Measurements from ENCODE around the gene KLHL18. TPM values are rescaled to one million over a fixed set of nuclear protein-coding genes. Genes with fewer than 3 reads are reported as not detected.
A peak's percentile ranks its signal among the peaks of the same experiment; 100 is the strongest.

Gene KLHL18
- total RNA-seq, 1 donor from 2014 or later, result 13.7 TPM

DNA sequence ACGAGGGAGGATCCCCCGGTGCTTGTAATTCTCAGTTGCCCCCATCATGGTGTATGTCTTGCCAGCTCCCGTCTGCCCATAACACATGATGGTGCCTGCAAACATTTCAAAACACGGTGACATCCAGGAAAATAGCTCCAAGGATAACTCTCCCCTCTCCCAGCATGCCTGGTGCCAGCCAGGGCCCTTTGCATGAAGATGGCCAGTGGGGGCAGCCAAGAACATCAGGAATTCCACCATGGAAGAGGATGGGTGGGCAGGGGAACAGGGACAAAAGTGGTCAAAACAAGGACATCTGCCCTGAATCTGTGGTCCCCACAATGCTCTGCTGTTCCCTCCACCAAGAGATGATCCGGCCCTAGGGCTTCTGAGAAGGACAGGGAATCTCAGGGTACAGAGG lies 9.2 kb upstream of the KLHL18 start:
- DNase-seq (ENCODE audit: low read depth), result no peak
- no peak overlapping the region for H3K4me3 ChIP-seq (ENCODE audit: low read depth, low read length)
- TF ChIP-seq, protein P1, sequence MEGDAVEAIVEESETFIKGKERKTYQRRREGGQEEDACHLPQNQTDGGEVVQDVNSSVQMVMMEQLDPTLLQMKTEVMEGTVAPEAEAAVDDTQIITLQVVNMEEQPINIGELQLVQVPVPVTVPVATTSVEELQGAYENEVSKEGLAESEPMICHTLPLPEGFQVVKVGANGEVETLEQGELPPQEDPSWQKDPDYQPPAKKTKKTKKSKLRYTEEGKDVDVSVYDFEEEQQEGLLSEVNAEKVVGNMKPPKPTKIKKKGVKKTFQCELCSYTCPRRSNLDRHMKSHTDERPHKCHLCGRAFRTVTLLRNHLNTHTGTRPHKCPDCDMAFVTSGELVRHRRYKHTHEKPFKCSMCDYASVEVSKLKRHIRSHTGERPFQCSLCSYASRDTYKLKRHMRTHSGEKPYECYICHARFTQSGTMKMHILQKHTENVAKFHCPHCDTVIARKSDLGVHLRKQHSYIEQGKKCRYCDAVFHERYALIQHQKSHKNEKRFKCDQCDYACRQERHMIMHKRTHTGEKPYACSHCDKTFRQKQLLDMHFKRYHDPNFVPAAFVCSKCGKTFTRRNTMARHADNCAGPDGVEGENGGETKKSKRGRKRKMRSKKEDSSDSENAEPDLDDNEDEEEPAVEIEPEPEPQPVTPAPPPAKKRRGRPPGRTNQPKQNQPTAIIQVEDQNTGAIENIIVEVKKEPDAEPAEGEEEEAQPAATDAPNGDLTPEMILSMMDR (conservative IDR thresholded peaks at IDR 0.05; ENCODE audit: low read depth, low read length), result no peak

- TF ChIP-seq, protein P1 (conservative IDR thresholded peaks at IDR 0.05; ENCODE audit: low read depth, low read length), result no peak
- DNase-seq (ENCODE audit: low read depth), result no peak
- no peak overlapping the region for H3K4me3 ChIP-seq (ENCODE audit: low read depth, low read length)
Measured at GRCh38 chr3:47274652-47275051, 8.1 kb upstream of the KLHL18 start.

GRCh38 chr3:47276558-47276957 lies 6.2 kb upstream of the KLHL18 start:
- TF ChIP-seq, protein P1 (conservative IDR thresholded peaks at IDR 0.05; ENCODE audit: low read depth, low read length), result no peak
- H3K4me3 ChIP-seq (ENCODE audit: low read depth, low read length), result no peak overlapping the region
- no peak for DNase-seq (ENCODE audit: low read depth)

DNA sequence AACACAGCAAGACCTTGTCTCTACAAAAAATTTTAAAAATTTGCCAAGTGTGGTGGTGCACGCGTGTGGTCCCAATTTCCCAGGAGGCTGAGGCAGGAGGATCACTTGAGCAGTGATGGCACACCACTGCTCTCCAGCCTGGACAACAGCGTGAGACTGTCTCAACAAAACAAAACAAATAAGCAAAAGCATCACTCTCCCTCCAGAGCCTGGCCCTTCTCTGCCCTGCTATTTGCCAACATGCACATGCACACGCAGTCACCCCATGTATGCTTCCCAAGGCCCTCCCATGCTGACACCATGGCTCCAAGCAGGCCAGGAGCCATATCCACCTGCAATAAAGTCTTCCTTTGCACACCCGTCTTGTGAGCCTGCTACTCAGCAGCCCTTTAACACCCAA lies 2.2 kb upstream of the KLHL18 start:
- no peak overlapping the region for H3K4me3 ChIP-seq (ENCODE audit: low read depth, low read length)
- TF ChIP-seq, protein P1 (conservative IDR thresholded peaks at IDR 0.05; ENCODE audit: low read depth, low read length), result no peak
- DNase-seq (ENCODE audit: low read depth), result no peak

GRCh38 chr3:47283193-47283537 lies 421 bp downstream of the KLHL18 start:
- DNase-seq (ENCODE audit: low read depth), result no peak
- H3K4me3 ChIP-seq (ENCODE audit: low read depth, low read length), result peak overlapping the region; percentile 73
- TF ChIP-seq, protein P1 (conservative IDR thresholded peaks at IDR 0.05; ENCODE audit: low read depth, low read length), result no peak

- peak overlapping the region; percentile 73 for H3K4me3 ChIP-seq (ENCODE audit: low read depth, low read length)
- DNase-seq (ENCODE audit: low read depth), result no peak
- TF ChIP-seq, protein P1 (conservative IDR thresholded peaks at IDR 0.05; ENCODE audit: low read depth, low read length), result no peak
Measured at GRCh38 chr3:47283591-47284364, 1.0 kb downstream of the KLHL18 start.
